HFFc6 (cell line): Measurements from ENCODE around the gene SYCE3. TPM values are rescaled to one million over a fixed set of nuclear protein-coding genes. Genes with fewer than 3 reads are reported as not detected.
"Not testable (repeated sequence)": the region's sequence is repeated elsewhere in the genome, so short reads cannot be mapped to it uniquely, and the experiment has no call there.

Source experiments
- DNase-seq: peaks from one replicate; pipeline ENCODE4 v3.0.0-alpha.2; 2018
- H3K27ac Mint-ChIP-seq: 2 replicates; pipeline ENCODE4 v1.8.0; 2020; ENCODE audit warnings: mild to moderate bottlenecking, mixed read lengths
- H3K27me3 Mint-ChIP-seq: 2 replicates; pipeline ENCODE4 v1.8.0; 2021; ENCODE audit warnings: mild to moderate bottlenecking, moderate library complexity, mixed read lengths; ENCODE audit not compliant: insufficient read depth
- H3K36me3 Mint-ChIP-seq: 2 replicates; pipeline ENCODE4 v1.8.0; 2021; ENCODE audit warnings: low read depth, mixed read lengths
- H3K4me1 Mint-ChIP-seq: 2 replicates; pipeline ENCODE4 v1.8.0; 2020; ENCODE audit warnings: low read depth, mixed read lengths
- H3K4me3 Mint-ChIP-seq: 2 replicates; pipeline ENCODE4 v1.8.0; 2020; ENCODE audit warnings: mild to moderate bottlenecking, moderate library complexity, mixed read lengths
- H3K9me3 Mint-ChIP-seq: 2 replicates; pipeline ENCODE4 v1.8.0; 2020; ENCODE audit warnings: mild to moderate bottlenecking, mixed read lengths
- CTCF ChIP-seq: fragments of 200-600 bp; sonication (generic); IDR thresholded peaks from 2 replicates; pipeline ENCODE4 v1.5.0; 2021; ENCODE audit warnings: antibody characterized with exemption, mild to moderate bottlenecking
- total RNA-seq, 6 experiments: library from RNA; stranded (reverse); fragmentation: NEBNext Ultra II Directional; extraction: Animal tissue kit (Norgen Biotek cat#: 25700); gene quantifications; 2 replicates in 1 of 6; 3 replicates in 5 of 6; pipeline ENCODE4 v1.2.3, GENCODE V29; 2021

SYCE3 gene
- total RNA-seq, 6 experiments from 2014 or later, result not detected

- no peaks in the 10 kb centered on the region for H3K9me3 Mint-ChIP-seq
- peaks cover 9% of the 10 kb centered on the region for H3K4me1 Mint-ChIP-seq
- no peak for TF ChIP-seq CTCF
- H3K4me3 Mint-ChIP-seq, result no peak overlapping the region
- no peak overlapping the region; the same call in 1 of the 2 replicates for H3K27ac Mint-ChIP-seq
- no peak for DNase-seq
- H3K27me3 Mint-ChIP-seq, result no peaks in the 10 kb centered on the region
- H3K36me3 Mint-ChIP-seq, result peaks cover 14% of the 10 kb centered on the region
Observed at GRCh38 chr22:50520826-50521453, 41.8 kb downstream of the SYCE3 start.

GRCh38 chr22:50520184-50520583 is 42.5 kb downstream of the SYCE3 start:
- not testable (repeated sequence) for H3K27me3 Mint-ChIP-seq, DNase-seq, H3K27ac Mint-ChIP-seq, H3K4me3 Mint-ChIP-seq, H3K4me1 Mint-ChIP-seq, H3K9me3 Mint-ChIP-seq
- H3K36me3 Mint-ChIP-seq, result peaks cover 14% of the 10 kb centered on the region

GRCh38 chr22:50519151-50519550 is 43.6 kb downstream of the SYCE3 start:
- DNase-seq, result no peak
- H3K4me3 Mint-ChIP-seq, result no peak overlapping the region
- H3K9me3 Mint-ChIP-seq, result no peaks in the 10 kb centered on the region
- peaks cover 11% of the 10 kb centered on the region; the same call in 1 of the 2 replicates for H3K36me3 Mint-ChIP-seq
- peaks cover under 1% of the 10 kb centered on the region; the same call in 1 of the 2 replicates for H3K4me1 Mint-ChIP-seq
- no peak overlapping the region for H3K27ac Mint-ChIP-seq
- TF ChIP-seq CTCF, result no peak
- no peaks in the 10 kb centered on the region for H3K27me3 Mint-ChIP-seq

- H3K36me3 Mint-ChIP-seq, result peaks cover 11% of the 10 kb centered on the region; the same call in 1 of the 2 replicates
- H3K9me3 Mint-ChIP-seq, result no peaks in the 10 kb centered on the region
- no peak for TF ChIP-seq CTCF
- H3K27ac Mint-ChIP-seq, result no peak overlapping the region
- no peak overlapping the region for H3K4me3 Mint-ChIP-seq
- H3K4me1 Mint-ChIP-seq, result no peaks in the 10 kb centered on the region
- no peak for DNase-seq
- no peaks in the 10 kb centered on the region for H3K27me3 Mint-ChIP-seq
Observed at GRCh38 chr22:50518606-50519005, 44.1 kb downstream of the SYCE3 start.

- TF ChIP-seq CTCF, result no peak
- Mint-ChIP-seq H3K4me1 (no peaks in the 10 kb centered on the region), H3K4me3 (no peak overlapping the region), H3K27me3 (no peaks in the 10 kb centered on the region), H3K36me3 (peaks cover 11% of the 10 kb centered on the region; the same call in 1 of the 2 replicates), H3K9me3 (no peaks in the 10 kb centered on the region), H3K27ac (no peak overlapping the region)
- DNase-seq, result no peak
Observed at GRCh38 chr22:50517495-50518260, 45.0 kb downstream of the SYCE3 start.

GRCh38 chr22:50516891-50517290 is 45.8 kb downstream of the SYCE3 start:
- peaks cover 11% of the 10 kb centered on the region; the same call in 1 of the 2 replicates for H3K36me3 Mint-ChIP-seq
- no peaks in the 10 kb centered on the region for H3K27me3 Mint-ChIP-seq
- no peaks in the 10 kb centered on the region for H3K9me3 Mint-ChIP-seq
- no peak for TF ChIP-seq CTCF
- H3K4me3 Mint-ChIP-seq, result no peak overlapping the region
- H3K27ac Mint-ChIP-seq, result no peak overlapping the region
- no peaks in the 10 kb centered on the region for H3K4me1 Mint-ChIP-seq
- DNase-seq, result no peak
